ENCODE results near the gene EXOC1L.

EXOC1L gene

DNA sequence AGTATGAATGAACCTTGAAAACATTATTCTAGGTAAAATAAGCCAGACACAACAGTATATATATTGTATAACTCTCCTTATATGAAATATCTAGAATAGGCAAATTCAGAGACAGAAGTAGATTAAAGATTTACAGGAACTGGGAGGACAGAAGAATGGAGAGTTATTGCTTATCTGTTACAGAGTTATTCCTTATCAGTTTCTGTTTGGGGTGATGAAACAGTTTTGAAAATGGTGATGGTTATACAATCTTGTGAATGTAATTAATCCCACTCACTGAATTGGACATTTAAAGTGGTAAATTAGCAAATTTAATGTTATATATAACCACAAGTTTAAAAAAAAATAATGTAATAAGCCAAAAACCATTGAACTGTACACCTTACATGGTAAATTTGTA lies 19.4 kb downstream of the EXOC1L start:
- Histone ChIP-seq H3K4me3 (ENCODE audit: low read depth, low read length) (no peak overlapping the region), H3K27ac (ENCODE audit: extremely low read depth, low read depth, low read length) (no peak overlapping the region), H3K4me1 (ENCODE audit: control insufficient read depth, insufficient read depth, low read length) (no peaks in the 10 kb centered on the region), H3K9me3 (ENCODE audit: control insufficient read depth, insufficient read depth, low read depth, low read length) (no peaks in the 10 kb centered on the region), H3K36me3 (ENCODE audit: control insufficient read depth in 2 of 2, insufficient read depth in 1 of 2, low read length in 2 of 2) (no peaks in the 10 kb centered on the region)
- ChIA-PET CTCF (no interaction called here), POLR2A (no interaction called here)
- no peak for TF ChIP-seq ZFP69B (tag by site-specific recombination; IDR thresholded peaks at IDR 0.05)
- TF ChIP-seq ZEB2 (tag by site-specific recombination; IDR thresholded peaks at IDR 0.05): no peak
- TF ChIP-seq SP2 (tag by site-specific recombination; IDR thresholded peaks at IDR 0.05): no peak
- no peak for TF ChIP-seq ZNF184 (tag by site-specific recombination; IDR thresholded peaks at IDR 0.05)
- TF ChIP-seq KLF10 (tag by site-specific recombination; IDR thresholded peaks at IDR 0.05): no peak
- TF ChIP-seq ZNF174 (tag by site-specific recombination; IDR thresholded peaks at IDR 0.05): no peak
- no peak for TF ChIP-seq ZNF23 (tag by site-specific recombination; IDR thresholded peaks at IDR 0.05; ENCODE audit: borderline replicate concordance)
- TF ChIP-seq ZSCAN16 (tag by site-specific recombination; IDR thresholded peaks at IDR 0.05): no peak
- no peak for TF ChIP-seq ZBTB20 (tag by site-specific recombination; IDR thresholded peaks at IDR 0.05)
- TF ChIP-seq ZNF157 (tag by site-specific recombination; IDR thresholded peaks at IDR 0.05): no peak
- TF ChIP-seq, protein P1, sequence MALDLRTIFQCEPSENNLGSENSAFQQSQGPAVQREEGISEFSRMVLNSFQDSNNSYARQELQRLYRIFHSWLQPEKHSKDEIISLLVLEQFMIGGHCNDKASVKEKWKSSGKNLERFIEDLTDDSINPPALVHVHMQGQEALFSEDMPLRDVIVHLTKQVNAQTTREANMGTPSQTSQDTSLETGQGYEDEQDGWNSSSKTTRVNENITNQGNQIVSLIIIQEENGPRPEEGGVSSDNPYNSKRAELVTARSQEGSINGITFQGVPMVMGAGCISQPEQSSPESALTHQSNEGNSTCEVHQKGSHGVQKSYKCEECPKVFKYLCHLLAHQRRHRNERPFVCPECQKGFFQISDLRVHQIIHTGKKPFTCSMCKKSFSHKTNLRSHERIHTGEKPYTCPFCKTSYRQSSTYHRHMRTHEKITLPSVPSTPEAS (tag by site-specific recombination; IDR thresholded peaks at IDR 0.05): no peak
- TF ChIP-seq, protein P2, sequence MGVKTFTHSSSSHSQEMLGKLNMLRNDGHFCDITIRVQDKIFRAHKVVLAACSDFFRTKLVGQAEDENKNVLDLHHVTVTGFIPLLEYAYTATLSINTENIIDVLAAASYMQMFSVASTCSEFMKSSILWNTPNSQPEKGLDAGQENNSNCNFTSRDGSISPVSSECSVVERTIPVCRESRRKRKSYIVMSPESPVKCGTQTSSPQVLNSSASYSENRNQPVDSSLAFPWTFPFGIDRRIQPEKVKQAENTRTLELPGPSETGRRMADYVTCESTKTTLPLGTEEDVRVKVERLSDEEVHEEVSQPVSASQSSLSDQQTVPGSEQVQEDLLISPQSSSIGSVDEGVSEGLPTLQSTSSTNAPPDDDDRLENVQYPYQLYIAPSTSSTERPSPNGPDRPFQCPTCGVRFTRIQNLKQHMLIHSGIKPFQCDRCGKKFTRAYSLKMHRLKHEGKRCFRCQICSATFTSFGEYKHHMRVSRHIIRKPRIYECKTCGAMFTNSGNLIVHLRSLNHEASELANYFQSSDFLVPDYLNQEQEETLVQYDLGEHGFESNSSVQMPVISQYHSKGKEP (tag by site-specific recombination; IDR thresholded peaks at IDR 0.05): no peak
- TF ChIP-seq ZNF837 (tag by site-specific recombination; IDR thresholded peaks at IDR 0.05): no peak
- TF ChIP-seq, protein P3, sequence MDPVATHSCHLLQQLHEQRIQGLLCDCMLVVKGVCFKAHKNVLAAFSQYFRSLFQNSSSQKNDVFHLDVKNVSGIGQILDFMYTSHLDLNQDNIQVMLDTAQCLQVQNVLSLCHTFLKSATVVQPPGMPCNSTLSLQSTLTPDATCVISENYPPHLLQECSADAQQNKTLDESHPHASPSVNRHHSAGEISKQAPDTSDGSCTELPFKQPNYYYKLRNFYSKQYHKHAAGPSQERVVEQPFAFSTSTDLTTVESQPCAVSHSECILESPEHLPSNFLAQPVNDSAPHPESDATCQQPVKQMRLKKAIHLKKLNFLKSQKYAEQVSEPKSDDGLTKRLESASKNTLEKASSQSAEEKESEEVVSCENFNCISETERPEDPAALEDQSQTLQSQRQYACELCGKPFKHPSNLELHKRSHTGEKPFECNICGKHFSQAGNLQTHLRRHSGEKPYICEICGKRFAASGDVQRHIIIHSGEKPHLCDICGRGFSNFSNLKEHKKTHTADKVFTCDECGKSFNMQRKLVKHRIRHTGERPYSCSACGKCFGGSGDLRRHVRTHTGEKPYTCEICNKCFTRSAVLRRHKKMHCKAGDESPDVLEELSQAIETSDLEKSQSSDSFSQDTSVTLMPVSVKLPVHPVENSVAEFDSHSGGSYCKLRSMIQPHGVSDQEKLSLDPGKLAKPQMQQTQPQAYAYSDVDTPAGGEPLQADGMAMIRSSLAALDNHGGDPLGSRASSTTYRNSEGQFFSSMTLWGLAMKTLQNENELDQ (tag by site-specific recombination; IDR thresholded peaks at IDR 0.05; ENCODE audit: low read depth): no peak
- TF ChIP-seq ZNF629 (tag by site-specific recombination; IDR thresholded peaks at IDR 0.05): no peak
- TF ChIP-seq ZNF354C (tag by site-specific recombination; IDR thresholded peaks at IDR 0.05; ENCODE audit: borderline replicate concordance, low read depth): no peak
- no peak for TF ChIP-seq ZNF610 (tag by site-specific recombination; IDR thresholded peaks at IDR 0.05; ENCODE audit: borderline replicate concordance)

DNA sequence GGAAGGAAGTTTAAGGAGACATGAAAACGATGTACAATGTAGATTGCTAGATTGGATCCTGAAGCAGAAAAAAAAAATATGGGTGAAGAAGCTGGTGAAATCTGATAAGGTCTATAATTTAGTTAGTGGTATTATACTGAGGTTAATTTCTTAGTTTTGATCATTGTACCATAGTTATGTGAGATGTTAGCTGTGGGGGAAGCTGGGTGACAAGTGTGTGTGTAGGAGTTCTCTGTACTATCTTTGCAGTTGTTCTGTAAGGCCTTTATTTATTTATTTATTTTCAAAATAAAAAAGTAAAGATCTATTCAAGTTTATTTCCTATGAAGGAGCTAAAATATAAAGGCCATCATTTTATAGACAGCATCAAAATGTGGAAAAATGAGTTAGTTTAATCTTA lies 21.4 kb downstream of the EXOC1L start:
- H3K9me3 ChIP-seq (ENCODE audit: control insufficient read depth, insufficient read depth, low read depth, low read length): no peaks in the 10 kb centered on the region
- no peak overlapping the region for H3K27ac ChIP-seq (ENCODE audit: extremely low read depth, low read depth, low read length)
- TF ChIP-seq ZNF214 (tag by site-specific recombination; IDR thresholded peaks at IDR 0.05; ENCODE audit: borderline replicate concordance) (no peak), ZNF157 (tag by site-specific recombination; IDR thresholded peaks at IDR 0.05) (no peak), ZFP41 (tag by site-specific recombination; IDR thresholded peaks at IDR 0.05; ENCODE audit: borderline replicate concordance) (no peak), ZNF571 (tag by site-specific recombination; IDR thresholded peaks at IDR 0.05) (no peak), ZNF549 (tag by site-specific recombination; IDR thresholded peaks at IDR 0.05) (no peak), SP3 (tag by site-specific recombination; IDR thresholded peaks at IDR 0.05) (no peak), IKZF3 (tag by site-specific recombination; IDR thresholded peaks at IDR 0.05) (no peak), ZXDB (tag by site-specific recombination; IDR thresholded peaks at IDR 0.05) (no peak), ZNF707 (tag by site-specific recombination; IDR thresholded peaks at IDR 0.05) (no peak), ZNF600 (tag by site-specific recombination; IDR thresholded peaks at IDR 0.05) (no peak)
- TF ChIP-seq, protein P4, sequence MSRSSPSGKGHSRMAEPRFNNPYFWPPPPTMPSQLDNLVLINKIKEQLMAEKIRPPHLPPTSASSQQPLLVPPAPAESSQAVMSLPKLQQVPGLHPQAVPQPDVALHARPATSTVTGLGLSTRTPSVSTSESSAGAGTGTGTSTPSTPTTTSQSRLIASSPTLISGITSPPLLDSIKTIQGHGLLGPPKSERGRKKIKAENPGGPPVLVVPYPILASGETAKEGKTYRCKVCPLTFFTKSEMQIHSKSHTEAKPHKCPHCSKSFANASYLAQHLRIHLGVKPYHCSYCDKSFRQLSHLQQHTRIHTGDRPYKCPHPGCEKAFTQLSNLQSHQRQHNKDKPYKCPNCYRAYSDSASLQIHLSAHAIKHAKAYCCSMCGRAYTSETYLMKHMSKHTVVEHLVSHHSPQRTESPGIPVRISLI (tag by site-specific recombination; IDR thresholded peaks at IDR 0.05): no peak
- H3K4me1 ChIP-seq (ENCODE audit: control insufficient read depth, insufficient read depth, low read length): no peaks in the 10 kb centered on the region
- H3K36me3 ChIP-seq (ENCODE audit: control insufficient read depth in 2 of 2, insufficient read depth in 1 of 2, low read length in 2 of 2): no peaks in the 10 kb centered on the region
- CTCF ChIA-PET: no interaction called here
- no peak overlapping the region for H3K4me3 ChIP-seq (ENCODE audit: low read depth, low read length)
- POLR2A ChIA-PET: no interaction called here
